HFFc6 (cell line): ENCODE results near the gene ABHD8. TPM values are rescaled to one million over a fixed set of nuclear protein-coding genes. Genes with fewer than 3 reads are reported as not detected.

Experiments used
- DNase-seq: peaks from one replicate; pipeline ENCODE4 v3.0.0-alpha.2; 2018
- H3K27ac Mint-ChIP-seq: 2 replicates; pipeline ENCODE4 v1.8.0; 2020; ENCODE audit warnings: mild to moderate bottlenecking, mixed read lengths
- H3K27me3 Mint-ChIP-seq: 2 replicates; pipeline ENCODE4 v1.8.0; 2021; ENCODE audit warnings: mild to moderate bottlenecking, moderate library complexity, mixed read lengths; ENCODE audit not compliant: insufficient read depth
- H3K36me3 Mint-ChIP-seq: 2 replicates; pipeline ENCODE4 v1.8.0; 2021; ENCODE audit warnings: low read depth, mixed read lengths
- H3K4me1 Mint-ChIP-seq: 2 replicates; pipeline ENCODE4 v1.8.0; 2020; ENCODE audit warnings: low read depth, mixed read lengths
- H3K4me3 Mint-ChIP-seq: 2 replicates; pipeline ENCODE4 v1.8.0; 2020; ENCODE audit warnings: mild to moderate bottlenecking, moderate library complexity, mixed read lengths
- H3K9me3 Mint-ChIP-seq: 2 replicates; pipeline ENCODE4 v1.8.0; 2020; ENCODE audit warnings: mild to moderate bottlenecking, mixed read lengths
- total RNA-seq, 6 experiments: library from RNA; stranded (reverse); fragmentation: NEBNext Ultra II Directional; extraction: Animal tissue kit (Norgen Biotek cat#: 25700); gene quantifications; 2 replicates in 1 of 6; 3 replicates in 5 of 6; pipeline ENCODE4 v1.2.3, GENCODE V29; 2021
- TF ChIP-seq, protein P1 (sequence below): fragments of 200-600 bp; sonication (generic); IDR thresholded peaks from 2 replicates; pipeline ENCODE4 v1.5.0; 2021; ENCODE audit warnings: antibody characterized with exemption, mild to moderate bottlenecking

The ABHD8 gene
- total RNA-seq, 6 experiments from 2014 or later, result 6.7 to 9.9 (median 8.9) TPM

DNA sequence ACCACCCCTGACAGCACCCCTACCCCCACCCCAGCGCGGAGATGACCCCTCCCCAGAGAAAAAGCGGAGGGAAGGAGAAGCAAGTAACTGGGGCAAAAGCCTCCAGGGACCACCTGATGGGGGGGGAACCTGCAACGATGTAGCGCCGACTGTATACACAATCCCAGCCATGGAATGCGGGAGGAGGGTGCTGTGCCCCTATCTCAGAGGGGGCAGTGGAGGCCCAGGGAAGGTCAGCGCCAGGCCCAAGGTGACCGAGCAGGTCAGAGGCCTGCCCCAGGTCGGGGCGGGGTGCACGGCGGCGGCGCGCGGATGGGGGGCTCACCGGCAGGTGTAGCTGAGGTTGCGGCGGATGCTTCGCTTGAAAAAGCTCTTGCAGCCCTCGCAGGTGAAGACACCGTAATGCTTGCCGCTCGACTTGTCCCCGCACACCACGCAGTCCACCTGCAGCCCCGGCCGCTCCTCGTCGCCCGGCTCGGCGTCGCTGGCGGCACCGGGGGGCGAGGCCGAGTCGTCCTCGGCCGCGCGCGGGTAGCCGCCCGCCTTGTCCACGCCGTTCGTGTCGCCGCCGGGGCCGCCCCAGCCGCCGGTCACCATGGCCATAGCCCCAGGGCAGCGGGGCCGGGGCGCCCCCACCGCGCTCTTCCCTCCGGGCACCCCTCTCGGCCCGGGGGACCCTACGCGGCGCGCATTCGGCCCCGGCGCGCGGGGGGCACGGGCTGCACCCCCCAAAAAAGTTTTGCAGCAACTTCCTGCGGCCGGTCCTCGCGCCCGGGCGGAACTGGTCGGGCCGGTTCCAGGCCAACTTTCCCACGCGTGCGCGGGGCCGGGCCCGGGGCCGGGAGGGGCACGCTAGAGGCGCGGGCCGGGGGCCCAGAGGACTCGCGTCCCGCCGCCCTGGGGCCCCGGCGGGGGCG lies 58.3 kb downstream of the ABHD8 start:
- TF ChIP-seq, protein P1, sequence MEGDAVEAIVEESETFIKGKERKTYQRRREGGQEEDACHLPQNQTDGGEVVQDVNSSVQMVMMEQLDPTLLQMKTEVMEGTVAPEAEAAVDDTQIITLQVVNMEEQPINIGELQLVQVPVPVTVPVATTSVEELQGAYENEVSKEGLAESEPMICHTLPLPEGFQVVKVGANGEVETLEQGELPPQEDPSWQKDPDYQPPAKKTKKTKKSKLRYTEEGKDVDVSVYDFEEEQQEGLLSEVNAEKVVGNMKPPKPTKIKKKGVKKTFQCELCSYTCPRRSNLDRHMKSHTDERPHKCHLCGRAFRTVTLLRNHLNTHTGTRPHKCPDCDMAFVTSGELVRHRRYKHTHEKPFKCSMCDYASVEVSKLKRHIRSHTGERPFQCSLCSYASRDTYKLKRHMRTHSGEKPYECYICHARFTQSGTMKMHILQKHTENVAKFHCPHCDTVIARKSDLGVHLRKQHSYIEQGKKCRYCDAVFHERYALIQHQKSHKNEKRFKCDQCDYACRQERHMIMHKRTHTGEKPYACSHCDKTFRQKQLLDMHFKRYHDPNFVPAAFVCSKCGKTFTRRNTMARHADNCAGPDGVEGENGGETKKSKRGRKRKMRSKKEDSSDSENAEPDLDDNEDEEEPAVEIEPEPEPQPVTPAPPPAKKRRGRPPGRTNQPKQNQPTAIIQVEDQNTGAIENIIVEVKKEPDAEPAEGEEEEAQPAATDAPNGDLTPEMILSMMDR, result no peak

GRCh38 chr19:17243830-17244617 lies 59.2 kb downstream of the ABHD8 start:
- TF ChIP-seq, protein P1, result no peak
- H3K9me3 Mint-ChIP-seq, result no peaks in the 10 kb centered on the region
- H3K4me1 Mint-ChIP-seq, result peaks cover 45% of the 10 kb centered on the region
- peak overlapping the region; percentile 84 for H3K27ac Mint-ChIP-seq
- peak overlapping the region; percentile 95 for H3K4me3 Mint-ChIP-seq
- H3K27me3 Mint-ChIP-seq, result peaks cover 5% of the 10 kb centered on the region
- H3K36me3 Mint-ChIP-seq, result 0 out of 2 replicates have a peak, but pooled peaks cover 9% of the 10 kb centered on the region
- DNase-seq, result peak; percentile 40

More for the DNA sequence above, 58.3 kb downstream of the ABHD8 start:
- Mint-ChIP-seq H3K27me3 (peaks cover 5% of the 10 kb centered on the region), H3K4me3 (peak overlapping the region; percentile 95), H3K9me3 (no peaks in the 10 kb centered on the region), H3K36me3 (0 out of 2 replicates have a peak, but pooled peaks cover 9% of the 10 kb centered on the region), H3K4me1 (peaks cover 52% of the 10 kb centered on the region), H3K27ac (peak overlapping the region; percentile 84)
- DNase-seq, result no peak

- TF ChIP-seq, protein P1, result no peak
- DNase-seq, result no peak
- peaks cover 11% of the 10 kb centered on the region for H3K36me3 Mint-ChIP-seq
- H3K4me1 Mint-ChIP-seq, result peaks cover 40% of the 10 kb centered on the region
- H3K27ac Mint-ChIP-seq, result peak overlapping the region; percentile 84
- H3K27me3 Mint-ChIP-seq, result peaks cover 5% of the 10 kb centered on the region
- no peaks in the 10 kb centered on the region for H3K9me3 Mint-ChIP-seq
- peak overlapping the region; percentile 95 for H3K4me3 Mint-ChIP-seq
Observed at GRCh38 chr19:17243211-17243829, 59.9 kb downstream of the ABHD8 start.

DNA sequence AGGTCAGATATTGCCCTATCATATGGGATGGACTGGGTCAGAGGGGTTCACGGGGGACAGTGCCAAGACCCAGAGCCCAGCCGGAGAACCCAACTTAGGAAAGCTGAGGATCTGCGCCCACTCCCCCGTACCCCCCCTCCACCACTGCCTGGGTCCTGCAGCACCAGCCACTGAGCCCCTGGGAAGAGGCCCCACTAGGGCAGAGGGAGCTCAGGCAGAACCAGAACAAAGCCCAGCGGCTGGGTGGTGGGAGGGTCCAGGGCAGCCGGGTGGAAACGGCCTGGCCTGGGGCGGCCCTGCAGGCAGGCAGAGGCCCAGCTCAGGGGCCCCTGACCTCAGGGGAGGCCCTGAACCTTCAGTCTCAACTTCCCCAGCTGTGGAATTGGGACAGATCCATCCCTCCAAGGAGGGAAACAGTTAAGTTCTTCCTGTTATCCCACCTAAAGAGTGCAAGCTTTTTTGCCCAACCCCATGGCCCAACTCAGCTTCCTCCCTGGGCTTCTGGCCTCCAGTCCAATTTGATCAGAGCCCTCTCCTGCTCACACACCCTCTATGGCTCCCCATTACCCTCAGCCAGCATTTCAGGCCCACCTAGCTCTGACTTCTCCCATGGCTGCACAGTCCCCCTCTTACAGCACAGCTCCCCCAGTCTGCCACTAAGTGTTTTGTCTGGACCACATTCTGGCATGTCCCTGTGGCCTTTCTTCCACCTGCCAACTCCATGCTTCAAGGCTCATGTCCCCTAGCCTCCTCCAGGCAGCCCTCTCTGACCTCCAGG lies 60.6 kb downstream of the ABHD8 start:
- Mint-ChIP-seq H3K27ac (peak overlapping the region; percentile 84), H3K4me3 (peak overlapping the region; percentile 95), H3K36me3 (peaks cover 15% of the 10 kb centered on the region), H3K4me1 (peaks cover 39% of the 10 kb centered on the region), H3K27me3 (peaks cover 5% of the 10 kb centered on the region), H3K9me3 (no peaks in the 10 kb centered on the region)
- no peak for DNase-seq
- TF ChIP-seq, protein P1, result no peak

Other genes starting within 250 kb of the ABHD8 start
- gene HAUS8, start 228.0 kb downstream of the ABHD8 start, total RNA-seq, result 10 to 100 TPM in 5 of 6 experiments, 1 to 10 TPM in 1; 7.6 to 13.2 (median 12.2) TPM
- gene MYO9B, start 227.6 kb downstream of the ABHD8 start, total RNA-seq, result 10 to 100 TPM; 81.2 to 89.0 (median 83.4) TPM
- gene USE1, start 88.1 kb downstream of the ABHD8 start, total RNA-seq, result 10 to 100 TPM; 23.5 to 29.3 (median 25.7) TPM
- 10 to 100 TPM; 13.0 to 20.3 (median 17.4) TPM for gene OCEL1, start 77.2 kb downstream of the ABHD8 start, total RNA-seq
- gene NR2F6, start 57.5 kb downstream of the ABHD8 start, total RNA-seq, result 10 to 100 TPM; 46.1 to 61.9 (median 49.3) TPM
- not detected for gene USHBP1, start 38.7 kb downstream of the ABHD8 start, total RNA-seq
- gene BABAM1, start 36.0 kb downstream of the ABHD8 start, total RNA-seq, result 100 to 1,000 TPM; 105 to 128 (median 120) TPM
- under 1 TPM; 0.28 to 0.57 (median 0.43) TPM for gene ANKLE1, start 21.5 kb downstream of the ABHD8 start, total RNA-seq
- gene MRPL34, start 2.4 kb upstream of the ABHD8 start, total RNA-seq, result 10 to 100 TPM; 43.1 to 56.7 (median 50.4) TPM
- 10 to 100 TPM; 77.1 to 92.5 (median 83.4) TPM for gene DDA1, start 6.1 kb upstream of the ABHD8 start, total RNA-seq
- gene ANO8, start 31.4 kb upstream of the ABHD8 start, total RNA-seq, result 1 to 10 TPM; 4.4 to 6.0 (median 5.0) TPM
- 10 to 100 TPM in 5 of 6 experiments, 1 to 10 TPM in 1; 9.2 to 14.7 (median 13.0) TPM for gene GTPBP3, start 34.1 kb upstream of the ABHD8 start, total RNA-seq
- not detected for gene PLVAP, start 73.9 kb upstream of the ABHD8 start, total RNA-seq
- gene CCDC194, start 90.8 kb upstream of the ABHD8 start, total RNA-seq, result not detected
- gene BST2, start 102.2 kb upstream of the ABHD8 start, total RNA-seq, result under 1 TPM in 3 of 6 experiments, not detected in 3; 0.21 to 0.59 (median 0.34) TPM
- gene MVB12A, start 116.6 kb upstream of the ABHD8 start, total RNA-seq, result 10 to 100 TPM; 45.2 to 49.2 (median 47.2) TPM
- gene TMEM221, start 145.2 kb upstream of the ABHD8 start, total RNA-seq, result not detected
- gene NXNL1, start 157.5 kb upstream of the ABHD8 start, total RNA-seq, result not detected
- 10 to 100 TPM; 11.5 to 14.9 (median 13.6) TPM for gene SLC27A1, start 167.1 kb upstream of the ABHD8 start, total RNA-seq
- gene PGLS, start 208.2 kb upstream of the ABHD8 start, total RNA-seq, result 100 to 1,000 TPM in 1 of 6 experiments, 10 to 100 TPM in 5; 90.6 to 101 (median 95.2) TPM